ENCODE measurements around the gene TRIM60.
"Not testable (repeated sequence)": the region's sequence is repeated elsewhere in the genome, so short reads cannot be mapped to it uniquely, and the experiment has no call there.

TRIM60 gene

GRCh38 chr4:165053645-165054044, 21.8 kb downstream of the TRIM60 start, which contains the start of gene TRIM75:
TSS of gene TRIM75 (plus strand) at chr4:165053866. CDS start at chr4:165059148, 5,282 bp downstream.
- DNase-seq (ENCODE audit: low read depth in 3 of 3), result no peak

- no peak for DNase-seq (ENCODE audit: low read depth in 3 of 3)
Measured at GRCh38 chr4:165055601-165056000, 23.8 kb downstream of the TRIM60 start.

- no peak for DNase-seq (ENCODE audit: low read depth in 3 of 3)
Measured at GRCh38 chr4:165058666-165059065, 26.9 kb downstream of the TRIM60 start.

- DNase-seq (ENCODE audit: low read depth in 3 of 3), result no peak
Measured at GRCh38 chr4:165059386-165059785, 27.6 kb downstream of the TRIM60 start.

GRCh38 chr4:165060938-165061337, 29.1 kb downstream of the TRIM60 start:
- no peak for DNase-seq (ENCODE audit: low read depth in 3 of 3)

GRCh38 chr4:165070560-165070959, 38.8 kb downstream of the TRIM60 start:
- DNase-seq (ENCODE audit: low read depth in 3 of 3), result no peak

GRCh38 chr4:165073346-165073745, 41.5 kb downstream of the TRIM60 start:
- DNase-seq (ENCODE audit: low read depth in 3 of 3), result not testable (repeated sequence)

GRCh38 chr4:165077034-165077578, 45.3 kb downstream of the TRIM60 start:
- no peak for DNase-seq (ENCODE audit: low read depth in 3 of 3)

- no peak for DNase-seq (ENCODE audit: low read depth in 3 of 3)
Measured at GRCh38 chr4:165079476-165079875, 47.7 kb downstream of the TRIM60 start.

- DNase-seq (ENCODE audit: low read depth in 3 of 3), result not testable (repeated sequence)
Measured at GRCh38 chr4:165084787-165085186, 53.0 kb downstream of the TRIM60 start.

GRCh38 chr4:165085946-165086345, 54.1 kb downstream of the TRIM60 start:
- DNase-seq (ENCODE audit: low read depth in 3 of 3), result no peak

GRCh38 chr4:165088366-165088765, 56.6 kb downstream of the TRIM60 start:
- DNase-seq (ENCODE audit: low read depth in 3 of 3), result no peak
